AG10803 (cell line): ENCODE data around the gene ZCWPW2.

Experiments
- DNase-seq: peaks from one replicate; pipeline ENCODE4 v3.0.0; 2010; ENCODE audit warnings: low read depth
- H3K4me3 ChIP-seq: 2 replicates; pipeline ENCODE4 v1.5.1; 2011; ENCODE audit warnings: mild to moderate bottlenecking, low read length, control low read depth
- CTCF ChIP-seq: conservative IDR thresholded peaks from 2 replicates; pipeline ENCODE4 v1.5.1; 2011; ENCODE audit warnings: mild to moderate bottlenecking, low read length, control low read depth, inconsistent platforms

Gene ZCWPW2

GRCh38 chr3:28521663-28522062 lies 173.1 kb downstream of the ZCWPW2 start:
- no peak overlapping the region for H3K4me3 ChIP-seq
- no peak for TF ChIP-seq CTCF

GRCh38 chr3:28542351-28542750 lies 193.8 kb downstream of the ZCWPW2 start:
- TF ChIP-seq CTCF = no peak
- no peak overlapping the region for H3K4me3 ChIP-seq
- DNase-seq = no peak

More at GRCh38 chr3:28521663-28522062, 173.1 kb downstream of the ZCWPW2 start:
- DNase-seq = no peak

DNA sequence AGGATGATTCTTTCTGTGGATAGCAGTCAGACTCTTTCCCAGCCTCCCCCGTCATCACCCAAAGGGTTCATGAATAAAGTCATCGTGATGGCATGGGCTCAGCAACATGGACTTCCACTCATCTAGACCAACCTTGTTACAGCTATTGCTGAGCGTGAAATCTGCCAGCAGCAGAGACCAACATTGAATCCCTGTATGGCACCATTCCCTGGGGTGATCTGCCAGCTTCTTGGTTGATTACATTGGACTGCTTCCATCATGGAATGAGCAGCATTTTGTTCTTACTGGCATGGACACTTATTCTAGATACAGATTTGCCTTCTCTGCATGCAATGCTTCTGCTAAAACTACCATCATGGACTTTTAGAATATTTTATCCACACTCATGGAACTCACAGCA lies 195.7 kb downstream of the ZCWPW2 start:
- no peak overlapping the region for H3K4me3 ChIP-seq
- TF ChIP-seq CTCF = no peak
- no peak for DNase-seq

- H3K4me3 ChIP-seq = no peak overlapping the region
- no peak for DNase-seq
- TF ChIP-seq CTCF = no peak
These were observed 196.3 kb downstream of the ZCWPW2 start for GRCh38 chr3:28544831-28545230.

GRCh38 chr3:28547677-28548076 lies 199.2 kb downstream of the ZCWPW2 start:
- DNase-seq = no peak
- no peak for TF ChIP-seq CTCF
- H3K4me3 ChIP-seq = no peak overlapping the region

DNA sequence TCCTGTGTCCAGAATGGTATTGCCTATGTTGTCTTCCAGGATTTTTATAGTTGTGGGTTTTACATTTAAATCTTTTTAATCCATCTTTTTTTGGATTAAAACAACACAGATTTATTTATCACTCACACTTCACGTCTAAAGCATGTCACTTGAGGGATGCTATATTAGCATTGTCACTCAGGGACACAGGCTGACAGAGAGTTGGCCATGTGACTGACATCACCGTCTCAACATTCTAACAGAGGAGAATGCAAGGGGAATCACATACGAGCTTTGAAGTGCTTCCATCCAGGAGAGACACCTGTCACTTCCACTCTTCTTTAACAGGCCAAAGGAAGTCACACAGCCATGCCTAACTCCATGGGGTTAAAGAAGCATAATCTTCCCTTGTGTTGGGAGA lies 204.7 kb downstream of the ZCWPW2 start:
- no peak for TF ChIP-seq CTCF
- DNase-seq = no peak
- no peak overlapping the region for H3K4me3 ChIP-seq

GRCh38 chr3:28556195-28556594 lies 207.7 kb downstream of the ZCWPW2 start:
- DNase-seq = no peak
- H3K4me3 ChIP-seq = no peak overlapping the region
- TF ChIP-seq CTCF = no peak
